IPS DF 4.7 (cell line): ENCODE data around the gene HIVEP2.

Experiments used
- DNase-seq: peaks from one replicate; pipeline ENCODE4 v3.0.0-alpha.2; 2013; ENCODE audit warnings: low spot score; ENCODE audit errors: extremely low read depth

HIVEP2 gene

DNA sequence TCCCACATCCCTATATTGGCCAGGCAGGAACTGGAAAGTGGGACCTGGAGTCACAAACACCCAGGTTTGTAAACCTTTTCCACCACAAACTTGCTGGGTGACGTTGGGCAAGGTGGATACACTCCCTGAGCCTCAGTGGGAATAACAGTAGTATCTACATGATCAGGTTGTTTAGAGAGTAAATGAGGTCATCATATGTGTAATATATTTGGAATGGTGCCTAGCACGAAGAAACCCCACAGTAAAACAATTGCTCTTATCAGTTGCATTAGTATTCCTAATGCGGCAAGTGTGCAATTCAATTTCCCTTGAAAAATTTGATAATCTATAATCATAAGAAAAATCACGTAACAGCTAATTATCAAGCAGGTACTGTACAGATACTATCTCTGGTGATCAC is 51.9 kb downstream of the HIVEP2 start:
- no peak for DNase-seq

DNA sequence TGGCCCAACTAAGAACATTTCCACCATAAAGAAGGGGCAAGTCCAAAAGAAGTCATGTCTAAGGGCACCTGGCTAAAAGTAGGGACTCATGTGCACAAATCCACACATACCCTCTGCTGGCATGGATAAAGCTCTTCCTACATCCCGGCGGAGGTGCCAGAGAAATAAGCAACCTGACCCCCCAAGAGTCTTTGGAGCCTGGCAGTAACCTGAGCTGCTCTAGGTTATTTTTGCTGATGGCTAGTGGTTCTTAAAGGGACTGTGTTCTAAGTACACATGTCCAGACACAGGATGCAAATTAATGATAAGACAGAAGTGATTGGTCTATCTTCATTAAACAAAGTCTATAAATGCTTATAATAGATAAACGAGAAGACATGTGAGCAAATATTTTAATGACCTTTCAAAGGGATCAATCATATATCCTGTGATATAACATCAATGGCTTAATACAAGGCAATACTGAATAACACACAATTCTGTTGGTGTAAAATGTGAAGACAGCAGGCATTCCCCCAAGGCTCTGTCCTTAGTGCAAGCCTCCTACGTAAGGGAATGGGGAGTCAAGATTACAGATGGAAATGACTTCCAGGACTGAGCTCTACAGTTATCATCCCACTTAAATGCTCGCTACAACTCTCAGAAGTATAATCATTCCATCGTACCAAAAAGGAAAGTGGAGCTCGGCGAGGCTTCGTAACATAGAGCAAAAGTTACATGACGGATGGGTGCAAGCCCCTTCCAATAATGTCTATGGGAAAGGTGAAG is 52.5 kb downstream of the HIVEP2 start:
- DNase-seq = no peak

DNA sequence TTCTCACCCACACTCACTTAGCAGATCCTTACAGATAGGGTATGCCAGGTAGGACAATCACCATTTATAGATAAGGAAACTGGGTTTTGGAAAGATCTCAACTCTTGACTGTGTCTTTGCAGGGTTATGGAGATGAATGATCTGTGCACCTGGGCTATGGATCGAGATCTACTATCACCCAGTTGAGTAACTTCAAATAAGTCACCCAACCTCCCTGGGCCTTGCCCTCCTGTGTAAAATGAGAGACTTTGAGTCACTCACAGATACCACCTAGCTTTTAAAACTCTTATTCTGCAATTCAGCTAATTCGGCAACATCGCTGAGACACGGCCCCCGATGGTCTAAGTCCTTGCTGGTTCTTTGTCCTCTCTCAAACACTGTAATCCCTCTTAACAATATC is 53.5 kb downstream of the HIVEP2 start:
- DNase-seq = no peak

DNA sequence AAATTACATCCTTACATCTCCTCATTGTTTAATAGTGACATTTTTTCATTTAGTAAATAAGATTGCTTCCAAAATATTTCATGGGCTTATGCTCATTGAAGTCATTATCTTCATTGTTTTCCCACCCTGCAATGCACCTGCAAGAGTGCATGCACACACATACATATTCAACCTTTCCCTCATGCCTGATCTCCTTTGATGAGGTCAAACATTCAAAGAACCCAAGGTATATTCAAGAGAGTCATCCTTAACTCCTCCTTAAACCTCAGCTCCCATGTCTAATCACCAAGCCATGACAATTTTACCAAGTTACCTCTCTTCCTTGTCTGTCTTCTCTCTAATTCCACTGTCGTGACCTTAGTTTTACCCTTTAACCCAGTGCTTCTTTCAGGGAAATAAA is 56.5 kb downstream of the HIVEP2 start:
- DNase-seq = no peak

DNA sequence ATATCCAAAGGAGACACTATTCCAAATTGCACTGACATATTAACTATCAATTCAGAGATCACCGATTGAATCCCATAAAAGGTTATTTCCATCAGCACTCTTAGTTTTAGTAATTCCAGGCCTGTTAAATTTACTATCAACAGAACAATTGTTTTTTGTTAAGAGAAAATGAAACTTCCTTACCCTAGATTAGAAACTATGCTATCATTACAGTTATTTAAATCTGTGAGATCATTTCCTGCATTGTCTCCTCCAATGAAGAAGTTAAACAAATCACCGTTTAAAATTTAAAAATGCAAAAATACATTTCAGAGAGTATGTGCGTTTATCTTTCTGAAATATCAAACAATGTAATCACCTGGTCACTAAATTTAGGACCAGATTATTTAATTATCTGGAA is 57.5 kb downstream of the HIVEP2 start:
- DNase-seq = no peak

DNA sequence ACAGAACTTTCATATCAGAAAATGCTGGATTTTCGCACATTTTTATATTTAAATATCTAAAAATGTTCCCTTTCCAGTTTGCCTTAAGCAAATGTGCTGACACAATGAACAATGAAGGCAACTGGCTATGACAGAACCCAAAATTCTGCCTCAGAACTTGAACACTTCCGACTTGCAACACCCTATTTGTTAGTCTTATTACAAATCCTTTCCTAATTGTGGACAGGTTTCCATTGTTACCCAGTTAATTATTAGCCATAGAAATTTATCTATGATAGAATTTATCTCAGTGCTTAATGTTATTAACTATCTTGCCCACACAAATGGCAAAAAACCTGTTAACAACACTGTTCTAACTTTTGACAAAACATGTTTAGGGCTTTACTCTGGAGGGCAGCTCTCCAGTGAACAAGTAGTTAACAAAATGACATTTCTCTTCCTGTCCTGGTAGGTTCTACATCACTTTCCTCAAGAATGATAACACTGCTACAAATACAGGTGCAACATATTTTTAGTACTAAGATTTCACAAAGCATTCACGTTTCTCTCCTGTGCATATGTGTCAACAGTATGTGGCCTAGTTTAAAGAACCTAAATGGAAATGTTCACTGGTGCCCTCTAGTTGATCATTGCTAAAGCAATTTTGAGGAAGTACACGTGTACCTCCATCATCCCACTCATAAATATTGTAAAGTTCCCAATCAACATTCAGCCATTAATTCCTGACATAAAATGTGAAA is 58.4 kb downstream of the HIVEP2 start:
- DNase-seq = no peak

DNA sequence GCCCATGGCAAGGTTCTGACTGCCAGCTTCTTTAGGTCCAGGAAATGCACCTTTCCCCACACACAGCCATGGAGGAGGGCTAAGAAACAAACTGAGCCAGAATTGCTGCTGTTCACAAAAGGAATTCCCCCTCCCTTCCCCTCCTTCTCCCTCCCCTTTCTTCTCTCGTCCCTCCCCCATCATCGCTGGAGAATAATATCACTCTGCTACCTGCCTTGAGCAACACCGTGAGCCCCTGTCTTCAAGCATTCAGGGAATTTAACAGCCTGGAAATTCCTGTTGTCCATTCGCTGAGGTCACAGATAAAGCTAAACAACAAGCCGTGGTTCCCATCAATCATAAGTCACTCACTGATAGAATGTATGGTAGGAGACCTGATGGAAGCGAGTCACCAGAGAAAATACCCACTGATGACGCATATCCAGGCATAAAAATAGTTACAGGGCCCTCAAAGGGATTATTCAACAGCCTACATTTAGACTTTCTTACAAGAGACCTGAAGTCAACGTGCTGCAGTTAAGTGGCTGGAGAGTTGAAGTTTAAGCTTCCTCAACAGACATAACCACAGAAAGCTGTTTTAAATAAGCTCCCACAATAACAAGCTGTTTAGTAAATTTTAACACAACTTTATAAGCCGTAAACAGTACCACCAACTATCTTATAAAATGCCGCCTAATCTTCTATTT is 59.7 kb downstream of the HIVEP2 start:
- peak; percentile 30 for DNase-seq

DNA sequence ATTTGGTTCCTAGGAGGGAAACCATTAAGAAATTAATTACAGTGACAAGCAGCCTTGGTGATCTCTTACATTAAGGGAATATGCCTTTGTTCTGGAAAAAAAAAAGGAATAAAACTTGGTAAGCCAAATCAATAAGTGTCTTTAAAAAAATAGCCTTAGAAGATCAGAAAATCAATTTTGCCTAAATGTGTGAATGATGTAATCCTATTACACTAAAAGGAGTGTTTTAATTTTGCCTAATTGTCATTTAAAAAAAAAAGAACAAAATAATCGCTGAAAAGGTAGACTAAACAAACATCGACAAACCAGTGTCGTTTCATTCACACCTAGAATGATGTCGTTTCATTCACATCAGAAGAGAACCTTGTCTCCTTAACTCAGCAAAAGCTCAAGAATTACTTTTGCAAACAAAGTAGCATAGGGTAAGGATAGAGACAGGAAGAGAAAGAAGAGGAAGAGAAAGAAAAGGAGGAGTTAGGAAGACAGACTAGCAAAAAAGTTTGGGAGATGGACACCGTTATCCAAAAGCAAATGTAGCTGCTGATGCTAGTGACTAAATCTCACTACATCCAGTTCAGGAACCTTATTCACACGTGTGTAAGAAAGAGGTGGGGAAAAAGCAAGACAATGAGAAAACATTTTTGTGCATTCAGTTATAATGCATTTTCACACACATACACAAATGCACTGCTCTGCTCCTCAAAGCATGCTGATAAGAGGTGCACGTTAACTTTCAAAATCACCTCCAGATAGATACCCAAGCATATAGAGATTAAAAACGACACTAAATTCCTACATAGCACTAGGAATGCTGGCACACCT is 60.6 kb downstream of the HIVEP2 start:
- no peak for DNase-seq

DNA sequence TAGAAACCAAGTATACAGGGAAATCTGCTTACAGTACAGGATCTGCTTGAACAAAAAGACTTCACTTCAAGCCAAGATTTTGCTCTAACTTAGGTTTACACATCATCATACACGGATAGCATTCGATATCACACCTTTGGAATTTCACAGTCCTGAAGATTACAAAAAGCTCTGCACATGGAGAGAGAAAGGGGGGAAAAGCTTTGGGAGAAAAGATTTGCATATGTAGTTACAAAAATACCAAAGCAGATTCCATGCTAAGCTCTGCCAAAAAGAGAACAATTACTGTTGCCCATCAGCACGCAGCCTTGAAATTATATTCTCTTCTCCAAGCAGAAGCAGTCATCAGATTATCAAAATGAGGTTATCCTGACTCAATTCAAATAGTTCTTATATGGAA is 62.0 kb downstream of the HIVEP2 start:
- DNase-seq = no peak

DNA sequence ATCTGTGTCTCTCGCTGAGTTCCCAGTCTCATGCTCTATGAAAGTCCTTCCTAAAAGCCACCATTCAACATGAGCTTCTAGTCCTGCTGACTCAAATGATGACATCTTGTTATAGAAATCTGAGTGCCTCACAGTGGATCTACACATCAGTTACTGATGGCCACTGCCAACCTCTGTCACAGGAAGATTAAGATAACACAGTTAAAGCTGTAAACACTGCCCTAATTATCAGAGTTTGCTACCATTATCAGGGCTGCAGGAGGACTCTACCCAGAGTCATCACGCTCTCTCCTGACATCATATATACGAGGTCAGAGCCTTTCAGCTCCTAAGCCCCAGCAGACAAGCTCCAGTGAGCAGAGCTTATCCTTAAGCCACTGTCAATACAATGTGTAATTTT is 63.2 kb downstream of the HIVEP2 start:
- no peak for DNase-seq

DNA sequence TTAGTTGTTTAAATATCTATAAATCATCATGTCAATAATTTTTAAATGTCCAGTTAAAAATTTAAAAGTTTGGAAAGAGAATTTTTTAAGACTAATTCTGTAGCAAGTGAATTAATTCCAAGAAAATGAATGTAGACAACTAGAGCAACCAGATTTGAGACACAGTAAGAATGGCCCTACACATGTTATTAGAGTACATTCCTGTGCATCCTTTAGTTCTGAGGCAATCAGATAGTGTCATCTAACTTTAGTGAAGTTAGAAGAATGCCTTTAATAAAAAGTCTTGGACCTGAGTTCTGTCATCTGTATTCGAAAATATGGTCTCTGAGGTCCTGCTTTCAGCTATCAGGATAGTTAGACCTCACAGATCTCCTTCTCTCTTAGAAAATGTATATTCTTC is 63.7 kb downstream of the HIVEP2 start:
- DNase-seq = no peak

DNA sequence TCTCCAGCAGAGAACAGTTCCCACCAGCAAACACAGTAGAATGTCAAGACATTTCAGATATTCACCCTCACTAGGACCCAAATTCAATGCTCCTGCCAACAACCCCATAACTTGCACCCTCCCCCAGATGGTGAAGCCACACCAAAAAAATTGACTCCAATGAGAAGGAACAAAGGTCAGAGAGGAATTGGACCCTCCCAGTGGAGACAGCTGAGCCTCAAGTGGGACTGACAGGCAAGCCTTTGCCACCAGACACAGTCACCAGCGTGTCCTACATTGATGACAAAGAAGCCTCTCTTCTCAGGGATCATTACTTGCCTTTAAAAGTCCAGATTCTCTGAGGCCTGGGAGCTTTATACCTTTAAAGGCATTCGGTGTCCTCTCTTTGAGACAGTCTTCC is 64.8 kb downstream of the HIVEP2 start:
- DNase-seq = no peak

DNA sequence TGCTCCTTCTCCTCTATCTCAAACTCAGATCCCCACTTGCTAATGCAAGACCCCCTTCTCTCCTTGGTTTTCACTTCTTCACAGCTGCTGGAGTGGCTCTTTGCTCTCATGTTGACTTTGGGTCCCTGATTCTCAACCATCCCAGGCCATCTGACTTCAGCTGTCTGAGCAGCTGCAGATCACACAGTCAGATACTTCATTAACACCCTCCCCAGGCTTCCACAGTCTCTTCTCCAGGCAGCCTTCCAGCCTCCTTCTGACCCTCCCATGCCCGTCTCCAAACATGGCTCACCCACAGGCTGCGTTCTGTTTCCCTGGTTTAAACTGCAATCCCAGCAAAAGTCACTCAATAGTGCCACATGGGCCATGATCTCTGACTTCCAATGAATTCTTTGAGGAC is 65.4 kb downstream of the HIVEP2 start:
- no peak for DNase-seq

DNA sequence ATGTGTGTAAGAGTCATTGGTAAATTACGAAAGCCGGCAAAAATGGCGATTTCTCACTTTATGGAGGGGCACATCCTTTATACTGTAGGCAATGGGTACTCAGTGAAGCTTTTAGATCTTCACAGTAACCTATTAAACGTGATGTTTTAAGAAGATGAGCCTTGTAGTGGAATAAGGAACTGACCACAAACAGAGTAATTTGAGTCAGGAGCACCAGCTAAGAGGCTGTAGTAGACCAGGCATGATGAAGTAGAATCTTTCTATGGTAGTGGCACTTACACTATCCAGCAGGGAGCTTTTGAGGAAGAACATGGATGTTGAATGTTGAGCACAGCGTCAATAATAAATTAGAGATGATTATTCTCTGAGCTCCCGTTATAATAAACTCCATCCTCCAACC is 65.9 kb downstream of the HIVEP2 start:
- DNase-seq = no peak

DNA sequence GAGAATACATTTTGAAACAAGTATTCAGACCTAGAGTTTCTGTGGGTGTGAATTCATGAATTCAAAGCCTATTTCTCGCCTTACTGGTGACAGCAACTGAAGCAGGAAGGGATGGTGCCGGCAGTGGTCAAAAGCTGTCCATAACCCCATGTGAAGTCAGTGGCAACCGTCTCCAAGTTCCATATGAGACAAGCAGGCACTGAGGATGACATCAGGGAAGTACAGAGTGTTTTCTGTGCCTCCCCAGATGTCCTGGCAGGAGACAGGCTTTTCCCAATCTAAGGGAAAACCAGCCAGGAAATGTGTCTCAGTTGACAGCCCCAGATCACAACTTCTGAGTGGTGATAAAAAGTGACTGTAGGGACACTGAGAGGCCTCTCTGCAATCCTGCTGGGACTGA is 66.6 kb downstream of the HIVEP2 start:
- no peak for DNase-seq

DNA sequence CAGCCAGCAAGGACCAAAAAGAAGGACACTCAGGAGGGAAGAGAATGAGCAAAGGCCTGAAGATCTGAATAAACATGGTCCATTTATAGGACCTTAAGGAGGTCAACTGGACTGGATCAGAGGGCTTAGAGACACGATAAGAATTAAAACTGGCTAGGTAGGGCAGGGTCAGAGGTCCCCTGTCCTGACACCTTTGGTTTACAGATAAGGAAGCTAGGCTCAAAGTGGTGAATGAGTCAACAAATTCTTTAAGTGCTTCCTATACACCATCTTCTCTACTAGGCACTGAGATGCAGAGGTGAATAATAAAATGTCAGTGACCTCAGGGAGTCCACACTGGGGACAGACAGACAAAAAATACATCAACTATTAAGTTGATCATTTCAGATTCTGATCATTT is 70.3 kb downstream of the HIVEP2 start:
- no peak for DNase-seq

DNA sequence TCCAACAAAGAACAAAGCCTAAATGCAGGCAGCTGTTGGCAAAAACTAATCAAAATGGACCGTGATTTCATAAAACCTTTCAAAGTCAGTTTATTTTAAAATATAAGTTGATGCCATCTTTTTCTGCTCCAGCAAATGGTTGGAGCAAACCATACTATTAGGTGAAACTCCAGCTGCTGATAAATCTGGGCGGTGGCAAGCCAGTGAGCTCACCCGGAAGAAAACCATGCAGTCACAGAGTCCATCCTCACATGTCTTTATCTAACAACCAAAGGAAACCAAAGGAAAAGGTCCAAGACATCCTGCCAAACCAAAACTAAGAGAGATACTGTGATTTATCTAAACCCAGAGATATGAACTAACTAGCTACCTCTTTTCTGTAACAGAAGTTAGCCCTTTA is 72.6 kb downstream of the HIVEP2 start:
- DNase-seq = no peak

DNA sequence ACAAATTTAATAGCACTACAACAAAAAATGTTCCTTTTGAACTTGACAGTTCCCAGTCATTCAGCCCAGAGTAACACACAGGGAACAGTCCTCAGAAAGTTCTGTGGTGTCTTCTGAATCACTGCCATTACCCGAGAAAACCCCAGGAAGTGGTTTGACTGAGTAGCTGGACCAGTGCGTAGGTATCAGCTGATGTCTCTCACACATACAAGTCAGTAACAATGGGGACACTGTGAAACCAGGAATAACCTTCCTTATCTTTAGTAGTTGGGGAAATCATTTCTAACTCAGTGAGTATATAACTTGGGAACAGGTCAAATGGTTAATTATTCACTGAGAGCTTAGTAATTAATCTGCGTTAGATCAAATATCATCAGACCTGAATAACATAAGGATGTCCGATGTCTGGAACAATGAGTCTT is 73.1 kb downstream of the HIVEP2 start:
- DNase-seq = no peak

DNA sequence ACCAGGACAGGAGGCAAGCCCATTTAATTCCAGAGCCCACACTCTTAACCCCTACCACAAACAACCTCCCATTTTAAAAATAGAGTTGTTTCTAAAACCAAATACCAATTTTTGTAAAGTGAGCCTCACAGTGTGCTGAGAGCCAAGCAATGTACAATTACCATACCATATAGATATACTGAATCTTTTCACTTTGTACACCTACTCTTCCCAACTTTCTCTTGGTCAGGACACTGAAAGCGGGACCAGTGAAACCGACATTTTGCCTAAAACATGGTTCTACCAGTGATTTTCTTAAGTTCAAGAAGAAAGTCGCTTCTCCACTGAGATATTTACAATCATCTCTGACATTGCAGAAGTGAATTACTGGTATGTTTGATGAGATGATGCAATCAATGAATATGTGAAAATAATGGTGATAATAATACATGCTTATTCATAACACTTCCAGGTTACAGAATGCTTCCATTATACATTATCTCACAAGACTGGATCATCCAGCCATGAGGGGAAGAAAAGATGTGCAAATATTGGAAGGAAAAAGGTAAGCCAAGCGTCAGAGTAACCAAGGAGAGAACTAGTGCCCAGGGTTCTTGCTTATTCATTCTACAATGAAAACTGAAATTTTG is 74.1 kb downstream of the HIVEP2 start:
- no peak for DNase-seq

DNA sequence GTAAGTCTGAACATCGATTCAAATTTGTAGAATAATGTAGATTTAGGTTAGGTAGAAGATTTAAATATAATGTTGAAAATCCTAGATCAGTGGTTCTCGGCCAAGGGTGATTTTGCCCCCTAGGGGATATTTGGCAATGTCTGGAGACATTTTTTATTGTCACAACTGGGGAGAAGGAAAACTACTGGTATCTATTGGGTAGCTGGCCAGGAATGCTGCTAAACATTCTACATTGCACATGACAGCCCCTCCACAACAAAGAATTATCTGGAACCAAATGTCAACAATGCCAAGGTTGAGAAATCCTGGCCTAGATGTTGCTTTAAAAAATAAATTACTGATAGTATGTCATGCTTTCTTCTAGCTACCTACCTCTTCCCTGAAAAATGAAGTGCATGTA is 76.1 kb downstream of the HIVEP2 start:
- DNase-seq = no peak
